Stimulated activated CD4-positive, alpha-beta T cell treated with anti-CD3 and anti-CD28 coated beads, Interleukin-1b, Interleukin-23, amount 100 ng/mL, for 4 hours (primary cell): ENCODE data around the gene CCM2L.

Source experiments
- DNase-seq, 2 donors: peaks; one replicate each; pipeline ENCODE4 v3.0.0-alpha.2; 2020; ENCODE audit warnings: low read depth in 2 of 2

Gene CCM2L

DNA sequence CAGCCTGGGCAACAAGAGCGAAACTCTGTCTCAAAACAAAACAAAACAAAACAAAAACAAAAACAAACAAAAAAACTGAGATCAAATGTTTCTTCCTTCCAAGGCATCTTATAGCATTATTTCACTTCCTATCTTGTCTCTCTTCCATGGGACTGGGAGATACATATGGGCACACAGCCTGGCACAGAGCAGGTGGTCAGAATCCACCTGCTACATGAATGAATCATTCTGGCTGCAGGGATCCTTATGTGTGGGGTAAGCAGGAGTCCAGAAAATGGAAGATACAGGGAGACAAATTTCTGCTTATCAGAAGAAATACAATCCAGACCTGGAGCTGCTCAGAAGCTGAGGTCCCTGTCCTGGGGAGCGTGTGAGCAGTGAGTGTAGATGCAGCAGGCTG is 18.2 kb upstream of the CCM2L start:
- DNase-seq, result no peak

DNA sequence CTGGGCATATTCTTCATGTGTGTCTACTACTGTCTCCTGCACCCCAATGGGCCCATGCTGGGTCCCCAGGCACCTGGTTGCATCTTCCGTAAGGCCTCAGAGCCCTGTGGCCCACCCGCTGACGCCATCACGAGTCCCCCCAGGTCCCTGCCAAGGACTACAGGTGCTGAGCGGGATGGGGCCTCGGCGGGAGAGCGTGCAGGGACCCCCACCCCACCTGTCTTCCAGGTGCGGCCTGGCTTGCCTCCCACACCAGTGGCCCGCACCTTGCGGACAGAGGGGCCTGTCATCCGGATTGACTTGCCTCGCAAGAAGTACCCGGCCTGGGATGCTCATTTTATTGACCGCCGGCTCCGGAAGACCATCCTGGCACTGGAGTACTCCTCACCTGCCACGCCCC is 13.2 kb upstream of the CCM2L start:
- no peak for DNase-seq

DNA sequence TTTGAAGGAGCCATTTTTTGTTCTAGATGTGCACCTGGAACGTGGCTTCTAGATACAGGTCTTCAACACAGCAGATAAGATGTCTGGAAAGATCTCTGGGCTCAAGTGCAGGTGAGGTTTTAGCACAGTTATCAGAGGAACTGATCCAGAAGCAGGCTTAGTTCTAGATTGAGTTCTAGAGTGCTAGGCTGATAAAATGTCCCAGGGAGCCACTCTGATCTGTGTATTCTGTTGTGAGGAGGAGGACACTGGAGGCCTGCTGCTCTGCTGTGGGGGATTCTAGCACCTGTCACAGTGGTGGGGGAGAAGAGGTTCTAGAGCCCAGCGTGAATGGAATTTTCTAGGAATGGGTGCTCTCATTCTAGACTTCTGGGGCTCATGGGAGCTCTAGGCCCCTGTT is 12.0 kb upstream of the CCM2L start:
- no peak for DNase-seq

DNA sequence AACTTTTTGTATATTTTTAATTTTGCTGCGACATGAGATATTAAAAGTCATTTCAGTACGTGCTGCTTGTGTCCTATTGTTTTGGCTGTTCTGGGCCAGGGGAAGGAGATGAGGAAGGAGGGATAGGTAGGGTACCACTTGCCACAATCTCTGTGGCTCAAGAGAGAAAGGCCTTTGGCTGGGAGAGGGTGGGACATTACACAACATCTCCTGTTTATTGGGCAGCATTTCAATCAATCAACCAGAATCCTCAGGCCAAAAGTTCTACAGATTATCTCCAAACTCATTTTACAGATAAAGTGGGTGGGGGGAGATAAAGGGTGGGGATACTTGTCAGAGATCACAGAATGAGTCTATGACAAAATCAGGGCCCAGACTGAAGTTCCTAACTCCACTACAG is 6.9 kb upstream of the CCM2L start:
- DNase-seq, result no peak

DNA sequence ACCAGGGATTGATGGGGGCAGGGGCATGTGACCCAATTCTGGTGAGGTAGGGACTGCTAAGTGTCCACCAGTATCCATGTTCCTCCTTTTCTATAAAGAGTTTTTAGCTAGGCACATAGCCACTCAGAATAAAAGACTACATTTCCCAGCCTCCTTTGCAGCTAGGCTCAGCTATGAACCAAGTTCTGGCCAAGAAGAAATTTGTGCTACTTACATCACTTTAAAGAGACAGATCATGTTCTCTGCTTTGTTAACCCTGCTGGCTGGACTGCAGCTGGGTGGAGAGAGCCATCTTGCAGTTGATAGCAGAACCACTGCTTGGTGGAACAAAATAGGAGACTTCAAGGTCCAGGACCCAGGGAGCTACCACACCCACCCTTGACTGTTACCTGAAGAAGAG is 5.3 kb upstream of the CCM2L start:
- no peak for DNase-seq

DNA sequence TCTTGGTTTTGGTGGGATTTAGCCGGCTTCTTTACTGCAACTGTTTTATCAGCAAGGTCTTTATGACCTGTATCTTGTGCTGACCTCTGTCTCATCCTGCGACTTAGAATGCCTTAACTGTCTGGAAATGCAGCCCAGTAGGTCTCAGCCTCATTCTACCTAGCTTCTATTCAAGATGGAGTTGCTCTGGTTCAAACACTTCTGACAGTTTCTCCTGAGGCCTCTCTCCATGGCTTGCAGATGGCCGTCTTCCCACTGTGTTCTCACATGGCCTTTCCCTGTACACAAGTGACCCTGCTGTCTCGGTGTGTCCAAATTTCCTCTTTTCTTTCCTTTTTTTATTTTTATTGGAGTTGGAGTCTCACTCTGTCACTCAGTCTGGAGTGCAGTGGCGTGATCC is 4.2 kb upstream of the CCM2L start:
- no peak for DNase-seq

DNA sequence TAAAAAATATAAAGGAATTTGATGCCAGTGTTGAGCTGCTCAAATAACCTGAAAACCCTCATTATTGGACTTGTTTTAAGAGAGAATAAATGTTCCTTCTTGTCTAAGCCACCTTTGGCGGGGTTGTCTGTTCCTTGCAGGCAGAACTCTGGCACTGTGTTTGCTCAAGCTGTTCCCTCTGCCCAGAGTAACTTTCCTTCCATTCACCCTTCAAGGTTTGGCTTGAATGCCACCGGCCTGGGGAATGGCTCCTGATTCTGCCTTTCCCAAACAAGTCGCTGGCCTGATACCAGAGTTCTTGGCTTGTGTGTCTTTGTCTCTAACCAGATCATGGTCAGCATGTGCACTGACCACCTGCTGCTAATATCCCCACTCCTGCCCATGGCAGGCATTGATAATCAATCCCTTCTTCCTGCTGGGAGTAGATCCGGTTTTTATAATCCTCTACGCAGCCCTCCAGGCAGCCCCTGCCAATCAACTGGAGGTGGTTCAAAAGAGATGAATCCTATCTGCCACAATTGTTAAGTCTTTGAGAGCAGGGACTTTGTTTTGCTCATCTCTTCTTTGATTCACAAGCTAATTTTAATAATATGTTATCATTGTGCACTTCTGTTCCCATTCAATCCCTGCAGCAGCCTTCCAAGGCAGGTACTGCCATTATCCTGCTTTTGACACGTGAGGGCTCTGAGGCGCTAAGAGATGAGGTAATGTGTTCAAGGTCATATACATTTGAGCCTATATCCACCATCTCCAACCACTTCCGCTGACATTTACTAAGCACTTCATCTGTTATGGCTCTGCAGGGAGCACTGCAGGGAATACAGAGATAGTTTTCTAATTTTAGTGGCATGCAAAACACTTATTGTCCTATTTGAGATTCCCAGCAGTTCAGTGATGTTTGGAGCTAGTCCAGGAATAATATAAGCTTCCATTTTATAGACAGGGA is 3.1 kb upstream of the CCM2L start:
- DNase-seq, result no peak

DNA sequence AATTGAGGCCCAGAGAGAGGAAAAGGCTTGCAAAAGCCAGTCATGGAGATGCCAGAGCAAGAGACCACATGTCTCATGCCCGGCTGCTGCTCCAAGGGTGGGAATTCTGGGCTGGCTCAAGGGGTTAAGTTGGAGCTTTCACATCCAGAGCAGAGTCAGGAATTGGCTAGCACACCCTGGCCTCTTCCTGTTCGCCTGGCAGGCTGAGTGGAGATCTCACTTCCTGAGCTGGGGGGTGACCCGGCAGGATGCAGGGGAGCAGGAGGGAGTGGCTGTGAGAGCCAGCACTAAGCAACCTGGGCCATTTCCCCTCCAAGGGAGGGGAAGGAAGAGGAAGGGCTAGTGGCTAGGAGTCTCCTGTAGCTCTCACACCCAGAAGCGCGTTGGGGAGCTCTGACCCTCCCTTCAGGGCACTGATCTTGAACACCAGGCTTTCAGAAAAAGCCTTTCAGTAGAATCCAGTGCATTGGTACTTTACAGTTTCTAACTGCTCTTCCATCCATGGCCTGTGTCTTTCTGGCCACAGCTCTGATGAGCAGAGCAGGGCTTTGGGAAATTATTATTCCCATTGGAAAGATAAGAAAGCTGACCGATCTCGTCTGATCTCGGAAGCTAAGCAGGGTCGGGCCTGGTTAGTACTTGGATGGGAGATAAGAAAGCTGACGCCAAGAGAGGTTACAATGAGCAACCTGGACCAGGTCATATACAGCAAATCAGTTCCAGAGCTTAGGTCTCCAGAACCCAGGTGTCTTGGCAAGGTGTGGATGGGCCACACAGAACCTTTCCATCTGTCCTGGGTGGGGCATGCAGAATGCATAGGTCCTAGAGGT is 2.2 kb upstream of the CCM2L start:
- no peak for DNase-seq

DNA sequence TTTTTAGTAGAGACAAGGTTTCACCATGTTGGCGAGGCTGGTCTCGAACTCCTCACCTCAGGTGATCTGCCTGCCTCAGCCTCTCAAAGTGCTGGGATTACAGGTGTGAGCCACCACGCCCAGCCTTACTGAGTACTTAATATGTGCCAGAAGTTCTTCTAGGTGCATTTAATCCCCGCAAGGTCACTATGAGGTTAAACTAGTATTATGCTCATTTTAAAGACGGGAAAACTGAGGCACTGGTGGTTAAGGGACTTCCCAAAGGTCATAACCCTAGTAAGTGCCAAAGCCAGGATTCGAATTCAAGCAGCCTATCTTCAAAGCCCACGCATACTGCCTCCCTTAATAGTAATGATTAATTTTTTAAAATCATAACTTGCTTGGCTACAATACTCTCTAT is 674 bp upstream of the CCM2L start:
- DNase-seq, result no peak

DNA sequence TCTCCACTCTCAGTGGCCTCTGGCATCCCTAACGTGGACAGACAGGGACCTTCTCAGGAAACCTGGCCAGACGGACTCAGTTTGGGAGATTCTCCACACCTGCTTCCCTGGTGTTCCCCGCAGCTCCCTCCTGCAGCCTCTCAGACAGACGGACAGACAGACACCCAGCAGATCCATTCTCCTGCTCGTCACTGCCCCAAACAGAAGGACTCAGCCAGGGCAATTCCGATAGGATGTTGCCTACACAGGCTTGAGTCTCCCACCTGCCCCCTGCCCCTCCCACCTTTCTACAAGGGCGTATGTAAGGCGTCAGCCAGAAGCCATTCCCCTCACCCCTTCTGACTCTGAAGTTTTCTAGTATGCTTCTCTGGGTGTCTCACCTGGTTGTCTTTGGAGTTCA is 428 bp downstream of the CCM2L start:
- no peak for DNase-seq

DNA sequence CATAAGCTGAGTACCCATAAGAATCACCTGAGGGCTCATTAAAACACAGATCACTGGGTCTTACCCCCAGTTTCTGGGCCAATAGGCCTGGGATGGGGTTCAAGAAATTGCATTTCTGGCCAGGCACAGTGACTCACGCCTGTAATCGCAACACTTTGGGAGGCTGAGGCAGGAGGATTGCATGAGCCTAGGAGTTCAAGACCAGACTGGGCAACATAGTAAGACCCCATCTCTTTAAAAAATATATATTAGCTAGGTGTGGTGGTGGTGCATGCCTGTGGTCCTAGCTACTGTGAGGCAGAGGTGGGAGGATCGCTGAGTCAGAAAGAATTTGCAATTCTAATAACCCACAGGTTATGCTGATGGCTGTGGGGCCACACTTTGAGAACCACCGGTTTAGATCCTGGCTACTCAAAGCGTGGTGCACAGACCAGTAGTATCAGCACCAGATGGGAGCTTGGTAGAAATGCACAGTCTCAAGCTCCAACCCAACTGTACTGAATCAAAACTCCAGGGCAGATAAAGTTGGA is 2.0 kb downstream of the CCM2L start:
- DNase-seq, result no peak

DNA sequence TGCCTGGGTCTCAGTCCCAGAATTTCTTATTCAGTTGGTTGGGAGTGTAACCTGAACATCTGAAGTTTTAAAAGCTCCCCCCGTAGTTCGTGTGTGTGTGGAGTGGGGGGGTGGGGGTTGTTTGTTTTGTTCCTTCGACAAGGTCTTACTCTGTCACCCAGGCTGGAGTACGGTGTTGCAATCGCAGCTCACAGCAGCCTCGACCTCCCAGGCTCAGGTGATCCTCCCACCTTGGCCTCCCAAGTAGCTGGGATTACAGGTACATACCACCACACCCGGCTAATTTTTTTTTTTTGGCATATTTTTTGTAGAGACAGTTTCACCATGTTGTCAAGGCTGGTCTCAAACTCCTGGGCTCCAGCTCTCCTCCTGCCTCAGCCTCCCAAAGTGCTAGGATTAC is 3.1 kb downstream of the CCM2L start:
- DNase-seq, result no peak

DNA sequence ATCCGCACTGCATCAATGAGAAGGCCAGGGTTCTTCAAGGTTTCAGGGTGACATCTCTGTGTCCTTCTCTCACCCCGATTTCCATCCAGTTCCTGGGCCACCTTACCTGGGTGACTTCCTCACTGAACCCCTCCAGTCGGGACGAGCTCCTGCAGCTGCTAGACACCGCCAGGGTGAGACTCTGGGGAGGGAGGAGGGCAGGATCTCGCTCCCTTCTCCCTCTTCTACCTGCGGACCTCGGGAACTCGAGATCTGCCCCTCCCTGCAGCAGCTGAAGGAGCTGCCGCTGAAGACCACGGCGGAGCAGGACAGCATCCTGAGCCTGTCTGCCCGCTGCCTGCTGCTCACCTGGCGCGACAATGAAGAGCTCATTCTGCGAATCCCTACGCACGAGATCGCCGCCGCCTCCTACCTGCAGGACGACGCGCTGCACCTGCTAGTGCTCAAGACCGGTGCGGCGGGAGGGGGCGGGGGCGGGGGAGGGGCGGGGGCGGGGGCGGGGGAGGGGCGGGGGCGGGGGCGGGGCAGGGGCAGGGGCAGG is 7.5 kb downstream of the CCM2L start:
- peak; percentile 17 to 28 for DNase-seq

DNA sequence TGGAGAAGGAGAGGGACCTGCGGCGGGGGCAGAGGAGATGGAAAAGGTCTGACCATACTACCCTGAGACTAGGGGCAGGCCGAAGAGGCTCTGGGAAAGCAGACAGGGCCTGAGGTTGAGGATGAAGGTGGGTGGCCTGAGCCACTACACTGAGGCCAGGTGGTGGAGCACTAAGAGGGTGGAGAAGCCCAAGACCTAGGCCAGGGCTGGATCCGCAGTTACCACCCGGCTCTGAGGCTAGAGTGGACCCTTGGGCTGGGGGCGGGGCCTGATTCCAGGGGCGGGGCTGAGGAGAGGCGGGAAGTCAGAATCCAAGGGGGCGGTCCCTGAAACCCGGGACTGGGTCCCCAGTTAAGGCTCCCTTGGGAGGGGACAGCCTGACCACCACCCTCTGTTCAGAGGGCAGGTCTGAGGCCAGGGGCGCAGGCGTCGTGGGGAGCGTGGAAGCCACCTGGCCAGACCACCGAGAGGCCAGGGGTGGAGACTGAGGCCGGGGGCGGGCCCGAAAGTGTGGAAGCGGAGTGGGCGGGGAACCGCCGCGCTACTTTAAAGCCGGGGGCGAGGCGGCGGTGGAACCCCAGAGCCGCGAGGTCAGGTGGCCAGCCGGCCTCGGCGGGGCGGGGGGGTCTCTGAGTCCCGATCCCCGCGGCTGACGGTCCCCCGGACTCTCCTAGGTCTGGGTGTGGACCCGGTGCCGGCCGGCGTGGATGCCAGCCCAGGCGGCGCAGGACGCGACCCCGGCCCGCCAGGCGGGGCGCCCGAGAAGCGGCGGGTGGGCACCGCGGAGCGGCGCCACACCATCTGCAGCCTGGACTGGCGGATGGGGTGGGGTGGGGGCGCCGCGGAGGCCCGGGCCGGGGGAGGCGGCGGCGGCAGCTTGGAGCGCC is 8.3 kb downstream of the CCM2L start:
- peak; percentile 24 to 44 for DNase-seq

DNA sequence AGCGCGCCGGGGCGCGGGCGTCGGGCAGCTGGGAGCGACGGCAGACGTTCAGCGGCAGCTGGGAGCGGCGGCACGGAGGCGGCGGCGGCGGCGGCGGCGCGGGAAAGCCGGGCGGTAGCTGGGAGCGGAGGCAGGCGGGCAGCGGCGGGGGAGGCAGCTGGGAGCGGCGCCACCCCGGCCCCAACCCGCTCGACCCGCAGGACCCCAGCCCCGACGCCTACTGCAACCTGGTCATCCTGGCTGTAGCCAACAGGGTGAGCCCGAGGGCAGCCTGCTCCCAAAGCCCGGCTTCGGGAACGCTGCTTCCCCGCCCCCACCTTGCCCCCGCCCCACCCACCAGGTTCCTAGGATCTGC is 8.9 kb downstream of the CCM2L start:
- DNase-seq, result no peak

DNA sequence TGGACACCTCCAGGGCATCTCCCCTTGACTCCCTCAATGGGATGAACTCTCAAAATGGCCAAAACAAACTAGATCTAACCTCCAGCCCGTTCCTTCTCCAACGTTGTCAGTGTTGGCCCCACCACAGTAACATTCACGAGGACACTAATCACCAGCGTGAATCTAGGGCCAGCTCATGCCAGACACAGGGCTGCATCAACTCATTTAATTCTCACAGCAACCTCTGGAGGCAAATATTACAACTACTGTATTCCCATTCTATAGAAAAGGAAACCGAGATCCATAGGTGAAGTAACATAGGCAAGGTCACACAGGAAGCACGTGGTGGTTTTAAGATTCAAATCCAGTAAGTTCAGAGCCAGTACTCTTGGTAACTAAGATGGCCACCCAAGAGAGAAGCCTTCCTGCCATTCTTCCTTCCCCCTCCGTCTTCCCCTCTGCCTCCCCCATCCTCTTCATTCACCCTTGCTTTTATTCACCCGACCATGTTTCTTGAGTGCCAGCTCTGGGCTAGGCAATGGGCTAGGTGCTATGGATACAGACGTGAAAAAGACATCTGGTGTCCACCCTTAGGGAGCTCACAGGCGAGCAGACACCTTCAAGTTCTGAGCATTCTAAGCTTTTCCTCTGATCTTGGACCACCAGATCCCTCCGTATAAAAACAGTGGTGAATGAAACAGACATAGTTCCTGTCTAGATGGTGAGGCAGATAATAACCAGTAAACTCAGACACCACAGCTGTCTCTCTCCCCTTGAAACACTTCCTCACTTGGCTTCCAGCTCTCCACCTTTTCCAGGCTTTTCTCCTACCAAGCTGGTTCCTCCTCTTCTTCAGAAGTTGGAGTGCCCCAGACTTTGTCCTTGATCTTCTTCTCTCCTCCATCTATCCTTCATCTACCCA is 9.6 kb downstream of the CCM2L start:
- no peak for DNase-seq

DNA sequence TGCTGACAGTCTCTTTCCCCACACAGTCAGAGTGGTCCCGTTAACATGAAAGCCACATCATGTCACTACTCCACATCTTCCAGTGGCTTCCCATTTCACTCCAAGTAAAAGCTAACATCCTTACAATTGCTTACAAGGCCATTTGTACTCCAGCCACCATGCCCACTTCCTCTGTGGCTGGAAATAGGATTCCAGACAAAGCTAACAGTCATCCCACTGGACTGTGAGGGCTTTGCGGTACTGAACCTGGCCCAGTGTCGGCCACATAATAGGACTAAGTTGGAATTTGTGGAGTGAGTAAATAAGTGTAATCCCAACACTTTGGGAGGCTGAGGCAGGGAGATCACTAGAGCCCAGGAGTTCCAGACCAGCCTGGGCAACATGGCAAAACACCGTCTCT is 10.9 kb downstream of the CCM2L start:
- DNase-seq, result no peak

DNA sequence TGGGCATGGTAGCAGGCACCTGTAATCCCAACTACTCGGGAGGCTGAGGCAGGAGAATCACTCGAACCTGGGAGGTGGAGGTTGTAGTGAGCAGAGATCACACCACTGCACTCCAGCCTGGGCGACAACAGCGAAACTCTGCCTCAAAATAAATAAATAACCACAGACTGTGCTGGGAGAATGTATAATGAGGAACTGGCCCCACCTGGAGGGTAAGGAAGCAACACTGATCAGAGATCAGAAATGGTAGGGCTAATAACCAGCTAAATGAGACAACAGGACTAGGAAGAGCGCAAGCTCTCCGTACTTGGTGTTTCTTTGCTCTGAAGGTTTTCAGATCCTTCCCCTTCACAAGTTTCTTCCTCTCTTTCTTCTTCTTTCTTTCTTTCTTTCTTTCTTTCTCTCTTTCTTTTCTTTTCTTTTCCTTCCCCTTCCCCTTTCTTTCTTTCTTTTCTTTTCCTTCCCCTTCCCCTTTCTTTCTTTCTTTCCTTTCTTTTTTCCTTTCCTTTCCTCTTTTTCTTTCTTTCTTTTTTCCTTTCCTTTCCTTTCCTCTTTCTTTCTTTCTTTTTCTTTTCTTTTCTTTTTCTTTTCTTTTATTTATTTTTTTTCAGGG is 14.6 kb downstream of the CCM2L start:
- DNase-seq, result no peak

DNA sequence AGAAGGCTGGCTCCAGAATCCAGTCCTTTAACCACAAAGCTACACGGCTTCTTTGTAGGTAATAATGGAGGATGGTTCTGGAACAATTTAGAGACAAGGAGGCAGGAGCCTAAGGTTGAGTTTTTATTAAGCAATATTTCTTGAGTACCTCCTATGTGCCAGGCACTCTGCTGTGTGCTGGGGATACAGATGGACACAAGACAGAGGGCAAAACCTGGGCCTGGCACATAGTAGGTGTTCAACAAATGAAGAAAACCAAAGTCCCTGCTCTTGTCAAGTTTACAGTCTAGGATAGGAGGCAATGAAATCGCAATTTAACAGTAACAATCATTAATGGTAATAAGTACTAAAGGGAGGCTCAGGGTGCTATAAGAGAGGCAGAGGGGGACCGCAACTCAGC is 17.4 kb downstream of the CCM2L start:
- no peak for DNase-seq
